Measurements from ENCODE around the gene ZFYVE28.

DNA sequence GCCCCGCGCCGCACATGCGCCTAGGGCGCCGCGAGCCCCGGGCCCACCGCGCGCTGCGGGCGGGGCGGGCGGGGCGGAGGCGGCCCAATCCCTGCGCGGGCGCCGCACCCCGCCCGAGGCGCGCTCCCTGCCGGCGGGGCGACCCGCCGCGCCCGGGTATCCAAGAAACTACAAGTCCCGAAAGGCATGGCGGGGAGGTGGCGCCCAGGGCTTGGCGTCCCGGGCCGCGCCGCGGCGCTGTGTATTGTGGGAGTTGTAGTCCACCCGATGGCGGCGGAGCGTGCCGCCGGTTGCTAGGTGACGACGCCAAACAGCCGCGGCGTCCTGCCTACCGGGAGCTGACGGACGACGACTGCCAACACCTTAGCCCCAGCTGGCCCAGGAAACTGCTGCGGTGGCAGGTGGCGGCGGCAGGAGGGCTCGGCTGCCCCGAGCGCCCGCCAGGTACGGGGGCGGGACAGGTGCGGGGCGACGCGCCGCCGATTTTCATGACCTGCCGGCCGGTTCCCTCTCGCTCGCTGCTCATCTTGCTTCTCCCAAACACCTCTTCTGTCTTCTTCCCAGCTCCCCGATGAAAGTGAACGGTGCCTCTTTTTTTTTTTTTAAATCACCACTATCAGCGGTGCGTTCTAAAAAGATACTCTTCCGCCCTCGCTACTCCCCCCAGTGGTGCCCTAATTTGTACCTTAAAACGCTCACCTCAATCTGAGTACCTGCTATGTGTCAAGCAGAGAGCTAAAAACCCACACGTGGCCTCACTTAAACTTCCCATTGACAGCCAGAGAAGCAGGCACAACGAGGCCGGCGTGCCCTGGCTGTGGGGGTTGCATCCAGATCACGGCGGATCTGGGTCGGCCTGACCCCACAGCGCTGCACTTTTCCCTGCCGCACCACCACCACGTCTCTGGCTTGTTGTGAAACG is 466 bp upstream of the ZFYVE28 start, which contains the start of gene CFAP99:
- TF ChIP-seq YY1 (IDR thresholded peaks at IDR 0.05; ENCODE audit: insufficient read depth, insufficient read length): no peak
- TF ChIP-seq SUZ12 (IDR thresholded peaks at IDR 0.05; ENCODE audit: extremely low read depth, insufficient read depth, insufficient read length): peak; percentile 50
